HepG2 (cell line): Measurements from ENCODE around the gene HHATL. TPM values are rescaled to one million over a fixed set of nuclear protein-coding genes. Genes with fewer than 3 reads are reported as not detected.

ENCODE experiments used
- CBX5 ChIP-seq: sonication (generic); formaldehyde crosslinking; IDR thresholded peaks from 2 replicates; pipeline ENCODE4 v1.4.0; 2020; ENCODE audit warnings: missing genetic modification reagents, borderline replicate concordance
- CHCHD3 ChIP-seq: sonication (generic); formaldehyde crosslinking; IDR thresholded peaks from 2 replicates; pipeline ENCODE4 v1.8.0; 2022; ENCODE audit warnings: mild to moderate bottlenecking, missing genetic modification reagents, moderate library complexity
- FOXJ3 ChIP-seq: sonication (generic); formaldehyde crosslinking; IDR thresholded peaks from 2 replicates; pipeline ENCODE4 v1.4.0; 2020; ENCODE audit warnings: missing genetic modification reagents, mild to moderate bottlenecking, borderline replicate concordance
- HNF1A ChIP-seq, 2 experiments: sonication (generic) in 1 of 2; formaldehyde crosslinking in 1 of 2; IDR thresholded peaks; 2 replicates each; pipeline versions ENCODE4 v1.4.0 to v1.6.1; 2016 to 2020; ENCODE audit warnings: borderline replicate concordance in 1 of 2, low read depth in 1 of 2, mild to moderate bottlenecking in 1 of 2, missing genetic modification reagents in 1 of 2
- NFIC ChIP-seq: IDR thresholded peaks from 2 replicates; pipeline ENCODE4 v1.6.1; 2012; ENCODE audit warnings: mild to moderate bottlenecking, low read length, inconsistent platforms
- NR2C2 ChIP-seq: sonication (generic); formaldehyde crosslinking; IDR thresholded peaks from 2 replicates; pipeline ENCODE4 v1.4.0; 2020; ENCODE audit warnings: missing genetic modification reagents, mild to moderate bottlenecking, moderate library complexity, borderline replicate concordance
- NR2F1 ChIP-seq, 2 experiments: fragments of 450-650 bp in 1 of 2; formaldehyde crosslinking in 1 of 2; IDR thresholded peaks; 2 replicates each; pipeline versions ENCODE4 v1.5.0 to v1.6.1; 2016 to 2020; ENCODE audit warnings: mild to moderate bottlenecking in 1 of 2, missing compliant biosample characterization in 1 of 2, missing genetic modification reagents in 1 of 2, moderate library complexity in 1 of 2
- PPARG ChIP-seq: conservative IDR thresholded peaks from 2 replicates; pipeline ENCODE4 v1.6.1; 2016; ENCODE audit warnings: missing biosample characterization, missing genetic modification reagents
- REL ChIP-seq: sonication (generic); formaldehyde crosslinking; conservative IDR thresholded peaks from 2 replicates; pipeline ENCODE4 v1.8.0; 2022; ENCODE audit warnings: mild to moderate bottlenecking, missing genetic modification reagents, moderate library complexity
- RFX5 ChIP-seq: IDR thresholded peaks from 2 replicates; pipeline ENCODE4 v1.6.1; 2011; ENCODE audit warnings: low read depth, low read length, improper control_type of control experiment
- ZFP36L1 ChIP-seq: sonication (generic); formaldehyde crosslinking; IDR thresholded peaks from 2 replicates; pipeline ENCODE4 v1.8.0; 2022; ENCODE audit warnings: mild to moderate bottlenecking, missing genetic modification reagents, moderate library complexity
- ZFP82 ChIP-seq: sonication (generic); formaldehyde crosslinking; IDR thresholded peaks from 2 replicates; pipeline ENCODE4 v1.5.1; 2020; ENCODE audit warnings: mild to moderate bottlenecking, missing genetic modification reagents, borderline replicate concordance
- ZNF543 ChIP-seq: sonication (generic); formaldehyde crosslinking; IDR thresholded peaks from 2 replicates; pipeline ENCODE4 v1.4.0; 2020; ENCODE audit warnings: mild to moderate bottlenecking, missing genetic modification reagents
- ZNF710 ChIP-seq: sonication (generic); formaldehyde crosslinking; IDR thresholded peaks from 2 replicates; pipeline ENCODE4 v1.5.0; 2020; ENCODE audit warnings: mild to moderate bottlenecking, missing genetic modification reagents, borderline replicate concordance
- ZNF747 ChIP-seq: sonication (generic); formaldehyde crosslinking; IDR thresholded peaks from 2 replicates; pipeline ENCODE4 v1.8.1; 2023; ENCODE audit warnings: missing genetic modification reagents, mild to moderate bottlenecking, borderline replicate concordance
- ZNF792 ChIP-seq: IDR thresholded peaks from 2 replicates; pipeline ENCODE4 v1.6.1; 2016
- polyA plus RNA-seq, 8 experiments: library from polyadenylated mRNA; depleted of rRNA in 3 of 8; stranded (reverse) in 7 of 8; unstranded in 1 of 8; fragments of >200 nt; fragmentation: Illumina TruSeq in 4 of 8; extraction: Trizol in 4 of 8; gene quantifications; 2 replicates each; pipeline versions ENCODE4 v1.2.1 to v1.2.3, GENCODE V29; 2011 to 2016; ENCODE audit warnings: low read depth in 4 of 8, missing spikeins in 1 of 8, mixed read lengths in 1 of 8; ENCODE audit not compliant: insufficient read depth in 1 of 8
- total RNA-seq, 5 experiments: library from RNA; depleted of rRNA; stranded (reverse); fragments of >200 nt; fragmentation: Illumina TruSeq; extraction: Trizol; gene quantifications; 2 replicates each; pipeline ENCODE4 v1.2.3, GENCODE V29; 2016; ENCODE audit warnings: low read depth in 1 of 5
- TF ChIP-seq, protein P1 (sequence below), 2 experiments: fragments of 450-650 bp in 1 of 2; sonication (generic) in 1 of 2; formaldehyde crosslinking; IDR thresholded peaks; 2 replicates each; pipeline versions ENCODE4 v1.5.0 to v1.8.0; 2020 to 2022; ENCODE audit warnings: mild to moderate bottlenecking in 1 of 2, missing genetic modification reagents in 1 of 2
- TF ChIP-seq, protein P2 (sequence below): sonication (generic); formaldehyde crosslinking; IDR thresholded peaks from 2 replicates; pipeline ENCODE4 v1.4.0; 2020; ENCODE audit warnings: missing genetic modification reagents, borderline replicate concordance

HHATL gene
- total and polyA plus RNA-seq, 2 of the 13 experiments (the other 11 are each of a cell fraction or from before 2014, with no cell fraction given): 0.26 TPM; not detected in 1

DNA sequence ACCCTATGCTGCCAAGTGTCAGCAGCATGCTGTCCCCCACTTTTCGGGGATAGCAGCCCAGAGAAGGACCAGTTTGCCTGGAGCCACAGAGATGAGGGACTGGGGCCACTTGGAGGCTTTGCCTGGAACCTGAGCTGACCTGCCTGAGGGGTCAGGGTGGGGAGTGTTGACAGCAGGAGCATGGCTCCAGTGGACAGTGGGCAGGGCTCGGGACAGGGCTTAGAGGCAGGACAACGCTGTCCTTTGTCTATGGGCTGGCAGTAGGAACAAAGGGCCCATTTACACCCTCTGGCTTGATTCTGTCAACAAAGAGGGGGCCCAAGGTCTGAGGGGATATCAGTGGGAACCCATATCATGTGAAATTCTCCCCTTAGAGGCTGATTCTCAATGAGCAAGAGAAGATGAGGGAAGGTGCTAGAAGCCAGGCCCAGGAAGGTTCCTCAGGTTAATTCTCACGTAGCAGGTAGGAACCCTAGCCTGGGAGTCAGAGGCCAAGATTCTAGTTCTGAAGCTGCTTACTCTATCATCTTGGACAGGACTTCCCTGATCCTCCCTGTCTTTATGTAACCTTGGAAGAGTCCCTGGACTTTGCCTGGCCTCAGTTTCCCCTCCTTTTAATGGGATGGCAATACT, 29.7 kb upstream of the HHATL start (continued):
- peak; percentile 44; the same call in 1 of the 2 replicates for TF ChIP-seq ZNF710 (CRISPR knock-in tag)
- TF ChIP-seq NFIC: peak; percentile 58; the same call in 1 of the 2 replicates
- no peak for TF ChIP-seq REL (CRISPR knock-in tag)
- TF ChIP-seq ZNF792: peak; percentile 29; the same call in 1 of the 2 replicates
- TF ChIP-seq ZFP82: no peak
- peak; percentile 47 to 61; a peak in 3 of 4 replicates for TF ChIP-seq NR2F1 (CRISPR knock-in tag; IDR thresholded peaks at IDR 0.05)
- TF ChIP-seq RFX5: no peak
- no peak for TF ChIP-seq ZFP36L1 (CRISPR knock-in tag)
- peak; percentile 69; the same call in 1 of the 2 replicates for TF ChIP-seq CBX5 (CRISPR knock-in tag)
- peak; percentile 81; the same call in 1 of the 2 replicates for TF ChIP-seq ZNF543 (CRISPR knock-in tag)
- TF ChIP-seq NR2C2 (CRISPR knock-in tag): peak; percentile 74
- peak; percentile 82; the same call in 1 of the 2 replicates for TF ChIP-seq FOXJ3 (CRISPR knock-in tag)
- TF ChIP-seq, protein P1, sequence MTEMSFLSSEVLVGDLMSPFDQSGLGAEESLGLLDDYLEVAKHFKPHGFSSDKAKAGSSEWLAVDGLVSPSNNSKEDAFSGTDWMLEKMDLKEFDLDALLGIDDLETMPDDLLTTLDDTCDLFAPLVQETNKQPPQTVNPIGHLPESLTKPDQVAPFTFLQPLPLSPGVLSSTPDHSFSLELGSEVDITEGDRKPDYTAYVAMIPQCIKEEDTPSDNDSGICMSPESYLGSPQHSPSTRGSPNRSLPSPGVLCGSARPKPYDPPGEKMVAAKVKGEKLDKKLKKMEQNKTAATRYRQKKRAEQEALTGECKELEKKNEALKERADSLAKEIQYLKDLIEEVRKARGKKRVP (CRISPR knock-in tag; IDR thresholded peaks at IDR 0.05): no peak
- TF ChIP-seq, protein P2, sequence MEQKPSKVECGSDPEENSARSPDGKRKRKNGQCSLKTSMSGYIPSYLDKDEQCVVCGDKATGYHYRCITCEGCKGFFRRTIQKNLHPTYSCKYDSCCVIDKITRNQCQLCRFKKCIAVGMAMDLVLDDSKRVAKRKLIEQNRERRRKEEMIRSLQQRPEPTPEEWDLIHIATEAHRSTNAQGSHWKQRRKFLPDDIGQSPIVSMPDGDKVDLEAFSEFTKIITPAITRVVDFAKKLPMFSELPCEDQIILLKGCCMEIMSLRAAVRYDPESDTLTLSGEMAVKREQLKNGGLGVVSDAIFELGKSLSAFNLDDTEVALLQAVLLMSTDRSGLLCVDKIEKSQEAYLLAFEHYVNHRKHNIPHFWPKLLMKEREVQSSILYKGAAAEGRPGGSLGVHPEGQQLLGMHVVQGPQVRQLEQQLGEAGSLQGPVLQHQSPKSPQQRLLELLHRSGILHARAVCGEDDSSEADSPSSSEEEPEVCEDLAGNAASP (CRISPR knock-in tag): peak; percentile 98
- TF ChIP-seq ZNF747 (CRISPR knock-in tag): peak; percentile 78
- 0 out of 2 replicates have a peak, but pooled peaks have one; percentile 66 for TF ChIP-seq CHCHD3
- no peak for TF ChIP-seq HNF1A (IDR thresholded peaks at IDR 0.05; ENCODE audit: low read depth)
- peak; percentile 35 for TF ChIP-seq HNF1A (CRISPR knock-in tag; IDR thresholded peaks at IDR 0.05; ENCODE audit: borderline replicate concordance)
- peak; percentile 33; the same call in 1 of the 2 replicates for TF ChIP-seq PPARG
